Peyer's patch (tissue), 4 donors: ENCODE data around the gene SF3B4.

ENCODE experiments used
- POLR2A ChIP-seq, 2 donors: fragments of 450-650 bp; IDR thresholded peaks; one replicate each; pipeline ENCODE4 v1.5.1; 2017; ENCODE audit warnings: antibody characterized with exemption in 2 of 2, mild to moderate bottlenecking in 2 of 2, moderate library complexity in 2 of 2
- TF ChIP-seq, protein P1 (sequence below), 6 experiments: fragments of 450-650 bp in 4 of 6; fragments of 200-600 bp in 2 of 6; sonication (generic) in 1 of 6; IDR thresholded peaks; one replicate each; pipeline ENCODE4 v1.5.1; 2017 to 2019; ENCODE audit warnings: antibody characterized with exemption in 6 of 6, mild to moderate bottlenecking in 3 of 6, moderate library complexity in 1 of 6

DNA sequence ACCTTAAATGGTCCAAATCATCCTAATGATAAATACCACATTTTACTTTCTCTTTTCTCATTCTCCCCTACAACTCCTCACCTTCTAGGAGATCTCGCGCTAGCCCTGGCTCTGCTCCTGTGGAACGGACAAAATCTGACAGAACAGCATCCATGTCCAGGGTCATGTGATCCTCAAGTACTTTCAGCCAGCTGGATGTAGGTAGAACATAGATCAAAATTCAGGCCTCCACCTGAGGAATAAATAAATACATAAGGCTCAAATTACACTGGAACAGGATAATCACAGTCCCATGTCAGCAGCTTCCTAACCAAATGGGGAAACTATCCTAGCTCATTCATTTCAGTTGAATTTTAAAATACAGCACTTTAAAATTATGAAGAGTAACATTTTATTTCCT is 49.7 kb upstream of the SF3B4 start:
- TF ChIP-seq, protein P1, sequence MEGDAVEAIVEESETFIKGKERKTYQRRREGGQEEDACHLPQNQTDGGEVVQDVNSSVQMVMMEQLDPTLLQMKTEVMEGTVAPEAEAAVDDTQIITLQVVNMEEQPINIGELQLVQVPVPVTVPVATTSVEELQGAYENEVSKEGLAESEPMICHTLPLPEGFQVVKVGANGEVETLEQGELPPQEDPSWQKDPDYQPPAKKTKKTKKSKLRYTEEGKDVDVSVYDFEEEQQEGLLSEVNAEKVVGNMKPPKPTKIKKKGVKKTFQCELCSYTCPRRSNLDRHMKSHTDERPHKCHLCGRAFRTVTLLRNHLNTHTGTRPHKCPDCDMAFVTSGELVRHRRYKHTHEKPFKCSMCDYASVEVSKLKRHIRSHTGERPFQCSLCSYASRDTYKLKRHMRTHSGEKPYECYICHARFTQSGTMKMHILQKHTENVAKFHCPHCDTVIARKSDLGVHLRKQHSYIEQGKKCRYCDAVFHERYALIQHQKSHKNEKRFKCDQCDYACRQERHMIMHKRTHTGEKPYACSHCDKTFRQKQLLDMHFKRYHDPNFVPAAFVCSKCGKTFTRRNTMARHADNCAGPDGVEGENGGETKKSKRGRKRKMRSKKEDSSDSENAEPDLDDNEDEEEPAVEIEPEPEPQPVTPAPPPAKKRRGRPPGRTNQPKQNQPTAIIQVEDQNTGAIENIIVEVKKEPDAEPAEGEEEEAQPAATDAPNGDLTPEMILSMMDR (IDR thresholded peaks at IDR 0.05), result no peak
- no peak for TF ChIP-seq POLR2A (IDR thresholded peaks at IDR 0.05)
